Left cardiac atrium (tissue), 4 donors: ENCODE results near the gene SLC43A2. TPM values are rescaled to one million over a fixed set of nuclear protein-coding genes. Genes with fewer than 3 reads are reported as not detected.

Experiments used
- ATAC-seq, 2 donors: fragments of 200-7000 bp; cut with Tn5 transposase; one replicate each; pipeline ENCODE4 v1.9.1; 2020; ENCODE audit warnings: mild to moderate bottlenecking in 2 of 2, moderate library complexity in 2 of 2
- DNase-seq: peaks from one replicate; pipeline ENCODE4 v3.0.0-alpha.2; 2020
- intact Hi-C, 2 donors: fragments of 100-400 bp; cut with DNase I; formaldehyde crosslinking; loops; one replicate each; pipeline versions ENCODE4 v1.14.1 to v1.15.1; 2022 to 2023
- total RNA-seq, 2 donors: library from RNA; stranded (reverse); fragmentation: NEBNext Ultra II Directional; extraction: Animal tissue kit (Norgen Biotek cat#: 25700); gene quantifications; one replicate each; pipeline ENCODE4 v1.2.1, GENCODE V29; 2021
- donor health status: DM: no; HTN: yes; CAD: no.
- donor health status: DM: no; HTN: yes; CAD: no; lungs with severe emphysema.
- donor health status: DM: yes; HTN: yes; CAD: no.
- donor health status: Dilated cardiomyopathy.

SLC43A2 gene
- total RNA-seq, 2 donors from 2014 or later: 7.4 to 8.2 TPM

- ATAC-seq (no peak), DNase-seq (peak; percentile 86)
- intact Hi-C loops: loop anchor here in 1 of 2 donors (5.0 kb wide), 1 partner anchor 73 kb away; no protein-coding TSS in a partner anchor
Measured at GRCh38 chr17:1645207-1646171, 16.9 kb upstream of the SLC43A2 start, which contains the start of gene SCARF1. Gene SCARF1, minus strand, starts transcription at chr17:1645732. Its CDS starts 35 bp downstream, at chr17:1645697.

GRCh38 chr17:1644493-1645206 is 16.0 kb upstream of the SLC43A2 start:
- intact Hi-C loops: loop anchor here in 1 of 2 donors (5.0 kb wide), 1 partner anchor 72 kb away; no protein-coding TSS in a partner anchor
- ATAC-seq (no peak), DNase-seq (no peak)

GRCh38 chr17:1643999-1644492 is 15.4 kb upstream of the SLC43A2 start:
- intact Hi-C loops: no loop called here
- DNase-seq (no peak), ATAC-seq (peak; percentile 1 to 16)

- intact Hi-C loops: no loop called here
- ATAC-seq (peak; percentile 7 to 27), DNase-seq (no peak)
Measured at GRCh38 chr17:1643293-1643998, 14.8 kb upstream of the SLC43A2 start.

GRCh38 chr17:1641065-1641403 is 12.4 kb upstream of the SLC43A2 start:
- DNase-seq (no peak), ATAC-seq (no peak)
- intact Hi-C loops: no loop called here

- no peak for ATAC-seq
- intact Hi-C loops: no loop called here
- no peak for DNase-seq
Measured at GRCh38 chr17:1640329-1641064, 11.9 kb upstream of the SLC43A2 start.

GRCh38 chr17:1639549-1640180 is 11.0 kb upstream of the SLC43A2 start:
- ATAC-seq (no peak), DNase-seq (no peak)
- intact Hi-C loops: no loop called here

GRCh38 chr17:1638624-1639300 is 10.1 kb upstream of the SLC43A2 start:
- intact Hi-C loops: no loop called here
- ATAC-seq (no peak), DNase-seq (no peak)

- intact Hi-C loops: no loop called here
- ATAC-seq (no peak), DNase-seq (no peak)
Measured at GRCh38 chr17:1638171-1638590, 9.5 kb upstream of the SLC43A2 start.

- ATAC-seq (no peak), DNase-seq (no peak)
- intact Hi-C loops: no loop called here
Measured at GRCh38 chr17:1636732-1637285, 8.2 kb upstream of the SLC43A2 start.

- ATAC-seq: peak in 1 of 2 donors; percentile 31
- DNase-seq: no peak
- intact Hi-C loops: no loop called here
Measured at GRCh38 chr17:1635675-1636465, 7.2 kb upstream of the SLC43A2 start.

GRCh38 chr17:1634841-1635650 is 6.4 kb upstream of the SLC43A2 start:
- no peak for DNase-seq
- intact Hi-C loops: no loop called here

GRCh38 chr17:1630662-1631061 is 2.0 kb upstream of the SLC43A2 start:
- DNase-seq (no peak), ATAC-seq (no peak)
- intact Hi-C loops: no loop called here

More at GRCh38 chr17:1634841-1635650, 6.4 kb upstream of the SLC43A2 start:
- ATAC-seq: no peak

GRCh38 chr17:1629504-1630310 is 1.1 kb upstream of the SLC43A2 start:
- peak in 1 of 2 donors; percentile 10 for ATAC-seq

More at GRCh38 chr17:1629504-1630310, 1.1 kb upstream of the SLC43A2 start:
- peak; percentile 67 for DNase-seq
- intact Hi-C loops: loop anchor here (2.0 kb wide), 1 partner anchor 55 kb away; no protein-coding TSS in a partner anchor
